ENCODE measurements around the gene OR10P1.

GRCh38 chr12:55631733-55632132, 5.0 kb upstream of the OR10P1 start:
- no peak for TF ChIP-seq EZH2 (IDR thresholded peaks at IDR 0.05; ENCODE audit: insufficient read depth, low read length)
- TF ChIP-seq CTCF (IDR thresholded peaks at IDR 0.05; ENCODE audit: insufficient read depth, low read depth, low read length): no peak
